Right atrium auricular region (tissue), 2 donors: ENCODE results near the gene FBH1. TPM values are rescaled to one million over a fixed set of nuclear protein-coding genes. Genes with fewer than 3 reads are reported as not detected.
"Not testable (repeated sequence)": the region's sequence is repeated elsewhere in the genome, so short reads cannot be mapped to it uniquely, and the experiment has no call there.

Experiments
- DNase-seq: peaks from one replicate; pipeline ENCODE4 v3.0.0-alpha.2; 2019; ENCODE audit warnings: low spot score
- H3K27ac ChIP-seq, 2 donors: fragments of 200-600 bp; sonication (generic); 1 replicate in 1 of 2; 2 replicates in 1 of 2; pipeline ENCODE4 v1.5.1; 2016 to 2019
- H3K27me3 ChIP-seq, 2 donors: fragments of 200-600 bp; sonication (generic); one replicate each; pipeline versions ENCODE4 v1.5.1 to v1.6.0; 2017 to 2019
- H3K36me3 ChIP-seq: fragments of 200-600 bp; sonication (generic); one replicate; pipeline ENCODE4 v1.5.1; 2016
- H3K4me1 ChIP-seq, 2 donors: fragments of 200-600 bp; sonication (generic); one replicate each; pipeline versions ENCODE4 v1.5.1 to v1.6.0; 2017 to 2019
- H3K4me3 ChIP-seq, 2 donors: fragments of 200-600 bp; sonication (generic); 1 replicate in 1 of 2; 2 replicates in 1 of 2; pipeline ENCODE4 v1.5.1; 2017 to 2019; ENCODE audit warnings: mild to moderate bottlenecking in 1 of 2, moderate library complexity in 1 of 2
- H3K9me3 ChIP-seq, 2 donors: fragments of 200-600 bp; sonication (generic); one replicate each; pipeline ENCODE4 v1.5.1; 2019
- total RNA-seq, 2 donors: library from RNA; depleted of rRNA; stranded (reverse); fragments of >200 nt; gene quantifications; one replicate each; pipeline ENCODE4 v1.1.0, GENCODE V29; 2016
- TF ChIP-seq, protein P1 (sequence below), 2 donors: fragments of 200-600 bp; sonication (generic); IDR thresholded peaks; one replicate each; pipeline ENCODE4 v1.5.1; 2019; ENCODE audit warnings: antibody characterized with exemption in 2 of 2

FBH1 gene
- total RNA-seq, 2 donors from 2014 or later: 68.7 to 93.4 TPM

- TF ChIP-seq, protein P1, sequence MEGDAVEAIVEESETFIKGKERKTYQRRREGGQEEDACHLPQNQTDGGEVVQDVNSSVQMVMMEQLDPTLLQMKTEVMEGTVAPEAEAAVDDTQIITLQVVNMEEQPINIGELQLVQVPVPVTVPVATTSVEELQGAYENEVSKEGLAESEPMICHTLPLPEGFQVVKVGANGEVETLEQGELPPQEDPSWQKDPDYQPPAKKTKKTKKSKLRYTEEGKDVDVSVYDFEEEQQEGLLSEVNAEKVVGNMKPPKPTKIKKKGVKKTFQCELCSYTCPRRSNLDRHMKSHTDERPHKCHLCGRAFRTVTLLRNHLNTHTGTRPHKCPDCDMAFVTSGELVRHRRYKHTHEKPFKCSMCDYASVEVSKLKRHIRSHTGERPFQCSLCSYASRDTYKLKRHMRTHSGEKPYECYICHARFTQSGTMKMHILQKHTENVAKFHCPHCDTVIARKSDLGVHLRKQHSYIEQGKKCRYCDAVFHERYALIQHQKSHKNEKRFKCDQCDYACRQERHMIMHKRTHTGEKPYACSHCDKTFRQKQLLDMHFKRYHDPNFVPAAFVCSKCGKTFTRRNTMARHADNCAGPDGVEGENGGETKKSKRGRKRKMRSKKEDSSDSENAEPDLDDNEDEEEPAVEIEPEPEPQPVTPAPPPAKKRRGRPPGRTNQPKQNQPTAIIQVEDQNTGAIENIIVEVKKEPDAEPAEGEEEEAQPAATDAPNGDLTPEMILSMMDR (IDR thresholded peaks at IDR 0.05): no peak
- Histone ChIP-seq H3K4me3 (no peak overlapping the region), H3K9me3 (no peaks in the 10 kb centered on the region), H3K27ac (no peak overlapping the region), H3K36me3 (no peaks in the 10 kb centered on the region), H3K4me1 (no peaks in the 10 kb centered on the region), H3K27me3 (no peaks in the 10 kb centered on the region)
- DNase-seq: no peak
These were observed 35.9 kb upstream of the FBH1 start for GRCh38 chr10:5854131-5854475.

DNA sequence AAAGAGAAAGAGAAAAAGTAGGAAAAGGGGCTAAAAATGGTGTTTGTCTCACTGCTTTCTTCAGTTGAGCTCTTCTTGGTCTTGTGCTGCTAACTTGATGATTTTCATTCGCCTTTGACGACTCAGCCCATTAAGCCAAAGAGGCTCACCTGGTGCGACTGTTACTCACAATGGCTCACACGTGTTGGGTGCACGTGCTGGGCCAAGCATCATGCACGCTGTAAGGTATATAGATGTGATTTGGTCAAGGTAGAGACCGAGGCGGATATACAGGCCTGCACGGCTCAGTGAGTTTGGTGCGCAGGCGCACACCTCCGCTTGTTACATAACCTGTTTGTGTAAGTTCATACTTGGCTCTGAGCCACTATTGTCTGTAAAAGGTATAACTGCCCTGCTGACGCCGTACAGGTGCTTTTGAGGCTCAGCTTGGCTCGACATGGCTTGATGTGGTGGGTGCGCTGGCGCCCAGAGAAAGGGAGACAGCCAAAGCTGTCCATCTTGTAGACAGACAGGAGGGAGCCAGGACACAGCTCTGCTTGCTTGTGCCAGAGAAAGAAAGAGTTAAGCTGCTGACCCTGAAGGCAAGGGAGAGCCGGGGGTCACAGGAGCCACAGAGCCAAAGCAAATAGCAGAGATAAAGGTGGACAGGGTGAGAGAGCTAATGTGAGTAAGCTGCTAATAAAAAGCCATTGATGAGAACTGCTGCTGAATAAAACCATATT is 33.9 kb upstream of the FBH1 start:
- H3K36me3 ChIP-seq: no peaks in the 10 kb centered on the region
- no peaks in the 10 kb centered on the region for H3K4me1 ChIP-seq
- TF ChIP-seq, protein P1 (IDR thresholded peaks at IDR 0.05): no peak
- H3K27me3 ChIP-seq: no peaks in the 10 kb centered on the region
- DNase-seq: no peak
- H3K9me3 ChIP-seq: no peaks in the 10 kb centered on the region
- no peak overlapping the region for H3K4me3 ChIP-seq
- H3K27ac ChIP-seq: no peak overlapping the region

- DNase-seq: no peak
- Histone ChIP-seq H3K9me3 (no peaks in the 10 kb centered on the region), H3K4me1 (no peaks in the 10 kb centered on the region), H3K27ac (no peak overlapping the region), H3K36me3 (no peaks in the 10 kb centered on the region), H3K4me3 (no peak overlapping the region), H3K27me3 (no peaks in the 10 kb centered on the region)
- TF ChIP-seq, protein P1 (IDR thresholded peaks at IDR 0.05): no peak
These were observed 33.4 kb upstream of the FBH1 start for GRCh38 chr10:5856701-5857004.

GRCh38 chr10:5858811-5859210 is 31.2 kb upstream of the FBH1 start:
- Histone ChIP-seq H3K4me3 (no peak overlapping the region), H3K36me3 (no peaks in the 10 kb centered on the region), H3K9me3 (no peaks in the 10 kb centered on the region), H3K27me3 (no peaks in the 10 kb centered on the region), H3K27ac (no peak overlapping the region), H3K4me1 (no peaks in the 10 kb centered on the region)
- TF ChIP-seq, protein P1 (IDR thresholded peaks at IDR 0.05): no peak
- no peak for DNase-seq

DNA sequence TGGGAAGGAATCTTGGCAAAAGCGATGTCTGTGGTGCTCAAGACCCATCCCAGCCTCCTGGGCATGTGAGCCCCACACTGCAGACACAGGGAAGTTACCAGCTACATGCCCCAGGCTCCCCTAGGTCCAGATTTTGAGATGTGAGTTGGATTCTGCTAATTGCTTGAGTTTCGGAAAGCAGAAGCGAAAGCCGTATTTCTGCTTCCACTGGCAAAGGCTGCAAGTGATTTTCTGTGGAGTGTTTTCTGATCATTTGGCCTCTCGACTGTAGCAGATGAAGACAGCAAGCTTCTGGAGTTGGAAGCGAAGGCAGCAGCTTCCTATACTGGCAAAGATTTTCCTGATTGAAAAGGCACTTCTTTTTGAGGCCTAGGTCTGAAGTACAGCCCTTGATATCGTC is 30.0 kb upstream of the FBH1 start:
- no peaks in the 10 kb centered on the region for H3K36me3 ChIP-seq
- TF ChIP-seq, protein P1 (IDR thresholded peaks at IDR 0.05): no peak
- H3K4me1 ChIP-seq: no peaks in the 10 kb centered on the region
- no peaks in the 10 kb centered on the region for H3K27me3 ChIP-seq
- no peak overlapping the region for H3K27ac ChIP-seq
- H3K9me3 ChIP-seq: no peaks in the 10 kb centered on the region
- H3K4me3 ChIP-seq: no peak overlapping the region
- DNase-seq: no peak

GRCh38 chr10:5862360-5862961 is 27.6 kb upstream of the FBH1 start:
- no peaks in the 10 kb centered on the region for H3K27me3 ChIP-seq
- no peaks in the 10 kb centered on the region for H3K36me3 ChIP-seq
- H3K27ac ChIP-seq: no peak overlapping the region
- no peaks in the 10 kb centered on the region for H3K9me3 ChIP-seq
- no peak for DNase-seq
- no peaks in the 10 kb centered on the region for H3K4me1 ChIP-seq
- H3K4me3 ChIP-seq: no peak overlapping the region
- TF ChIP-seq, protein P1 (IDR thresholded peaks at IDR 0.05): no peak

DNA sequence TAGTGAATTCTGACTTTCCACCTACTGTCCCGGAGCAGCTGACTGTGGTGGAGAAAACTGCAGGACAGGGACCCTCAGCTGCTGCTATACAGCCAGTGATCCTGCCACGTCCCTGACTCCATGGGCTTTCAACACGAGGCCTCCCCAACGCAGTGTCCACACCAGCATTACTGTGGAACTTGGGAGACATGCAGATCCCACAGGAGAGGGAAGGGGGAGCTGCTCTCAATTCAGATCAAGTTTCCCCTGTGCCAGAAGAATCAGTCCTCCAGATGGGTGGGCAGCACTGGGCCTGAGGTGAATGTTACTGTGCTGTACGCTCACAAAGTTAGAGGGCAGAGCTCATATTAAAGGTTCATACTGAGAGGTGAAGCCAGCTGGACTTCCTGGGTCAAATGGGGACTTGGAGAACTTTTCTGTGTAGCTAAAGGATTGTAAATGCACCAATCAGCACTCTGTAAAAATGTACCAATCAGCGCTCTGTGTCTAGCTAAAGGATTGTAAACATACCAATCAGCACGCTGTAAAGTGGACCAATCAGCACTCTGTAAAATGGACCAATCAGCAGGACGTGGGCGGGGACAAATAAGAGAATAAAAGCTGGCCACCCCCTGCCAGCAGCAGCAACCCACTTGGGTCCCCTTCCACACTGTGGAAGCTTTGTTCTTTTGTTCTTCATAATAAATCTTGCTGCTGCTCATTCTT is 26.9 kb upstream of the FBH1 start:
- H3K36me3 ChIP-seq, H3K4me1 ChIP-seq, H3K27ac ChIP-seq, H3K9me3 ChIP-seq, H3K27me3 ChIP-seq, DNase-seq, H3K4me3 ChIP-seq: not testable (repeated sequence)

- H3K9me3 ChIP-seq, H3K36me3 ChIP-seq, H3K27me3 ChIP-seq, DNase-seq, H3K27ac ChIP-seq, H3K4me1 ChIP-seq, H3K4me3 ChIP-seq: not testable (repeated sequence)
These were observed 23.5 kb upstream of the FBH1 start for GRCh38 chr10:5866451-5867081.
